SK-N-SH (cell line): ENCODE results near the gene PBX1. TPM values are rescaled to one million over a fixed set of nuclear protein-coding genes. Genes with fewer than 3 reads are reported as not detected.

Experiments
- CTCF ChIA-PET: fragments of 300-600, 350-600 bp; formaldehyde crosslinking; extraction: SDS; loops from one replicate; lab custom pipeline; 2021; lab: Yijun Ruan, JAX
- POLR2A ChIA-PET: fragments of 350-600 bp; sonication (Branson Sonifier 250); formaldehyde crosslinking; extraction: SDS; loops from one replicate; lab custom pipeline; 2020; ENCODE audit warnings: antibody characterized with exemption, inconsistent platforms; lab: Yijun Ruan, JAX
- DNase-seq: peaks from one replicate; pipeline ENCODE4 v3.0.0; 2012
- H2AFZ ChIP-seq: fragments of 200-600 bp; sonication (generic); 2 replicates; pipeline ENCODE4 v1.8.1; 2016; ENCODE audit warnings: antibody characterized with exemption, mild to moderate bottlenecking, low read depth
- H3F3A ChIP-seq: fragments of 200-600 bp; sonication (generic); replicated peaks from 2 replicates; pipeline ENCODE3; 2016; ENCODE audit warnings: antibody characterized with exemption, mild to moderate bottlenecking; ENCODE audit not compliant: insufficient read depth
- H3K27ac ChIP-seq, 2 experiments: fragments of 200-500 bp in 1 of 2; fragments of 200-600 bp in 1 of 2; sonication (Bioruptor generic) in 1 of 2; sonication (generic), shearing (Covaris generic) in 1 of 2; 2 replicates each; pipeline versions ENCODE4 v1.5.1 to v1.6.1; 2014 to 2016; ENCODE audit warnings: low read depth in 2 of 2, inconsistent platforms in 1 of 2, low read length in 1 of 2, mild to moderate bottlenecking in 1 of 2, mixed read lengths in 1 of 2
- H3K27me3 ChIP-seq: fragments of 200-600 bp; sonication (generic), shearing (Covaris generic); 2 replicates; pipeline ENCODE4 v1.6.1; 2016; ENCODE audit warnings: mixed run types; ENCODE audit not compliant: insufficient read depth
- H3K36me3 ChIP-seq, 2 experiments: fragments of 200-500 bp in 1 of 2; fragments of 200-600 bp in 1 of 2; sonication (Bioruptor generic) in 1 of 2; sonication (generic) in 1 of 2; replicated peaks in 1 of 2; 2 replicates each; pipeline versions ENCODE3 to v1.5.1; 2014 to 2016; ENCODE audit warnings: low read length in 1 of 2, mild to moderate bottlenecking in 1 of 2; ENCODE audit not compliant: insufficient read depth in 2 of 2, control insufficient read depth in 1 of 2
- H3K4me1 ChIP-seq, 2 experiments: fragments of 200-500 bp in 1 of 2; fragments of 200-600 bp in 1 of 2; sonication (Bioruptor generic) in 1 of 2; sonication (generic), shearing (Covaris generic) in 1 of 2; 2 replicates each; pipeline versions ENCODE4 v1.5.1 to v1.6.1; 2014 to 2016; ENCODE audit warnings: low read depth in 1 of 2, low read length in 1 of 2, mixed run types in 1 of 2; ENCODE audit not compliant: insufficient read depth in 2 of 2, control insufficient read depth in 1 of 2
- H3K4me2 ChIP-seq: fragments of 200-600 bp; sonication (generic), shearing (Covaris generic); 2 replicates; pipeline ENCODE4 v1.6.1; 2017; ENCODE audit warnings: mixed run types
- H3K4me3 ChIP-seq, 2 experiments: fragments of 200-500 bp in 1 of 2; fragments of 200-600 bp in 1 of 2; sonication (Bioruptor generic) in 1 of 2; sonication (generic), shearing (Covaris generic) in 1 of 2; 2 replicates each; pipeline versions ENCODE4 v1.5.1 to v1.8.1; 2014 to 2016; ENCODE audit warnings: low read depth in 2 of 2, inconsistent platforms in 1 of 2, low read length in 1 of 2, mild to moderate bottlenecking in 1 of 2, mixed read lengths in 1 of 2, moderate library complexity in 1 of 2
- H3K79me2 ChIP-seq: fragments of 200-600 bp; sonication (generic); 2 replicates; pipeline ENCODE4 v1.8.1; 2017; ENCODE audit warnings: mild to moderate bottlenecking; ENCODE audit not compliant: insufficient read depth
- H3K9ac ChIP-seq: fragments of 200-600 bp; sonication (generic); 2 replicates; pipeline ENCODE4 v1.6.1; 2017; ENCODE audit warnings: mixed run types
- H3K9me2 ChIP-seq: fragments of 200-600 bp; sonication (generic); 2 replicates; pipeline ENCODE4 v1.6.1; 2017; ENCODE audit warnings: mixed run types
- H3K9me3 ChIP-seq: fragments of 200-600 bp; sonication (generic); 2 replicates; pipeline ENCODE4 v1.6.1; 2017; ENCODE audit warnings: mixed run types, mild to moderate bottlenecking, moderate library complexity
- H4K20me1 ChIP-seq: fragments of 200-600 bp; sonication (generic); 2 replicates; pipeline ENCODE4 v1.6.1; 2017; ENCODE audit warnings: mild to moderate bottlenecking, mixed run types; ENCODE audit not compliant: insufficient read depth
- CHD2 ChIP-seq: fragments of 150-350 bp; IDR thresholded peaks from 2 replicates; pipeline ENCODE4 v1.6.1; 2018; ENCODE audit warnings: low read length; ENCODE audit not compliant: partially characterized antibody
- FOSL2 ChIP-seq: IDR thresholded peaks from 2 replicates; pipeline ENCODE4 v1.4.0; 2012; ENCODE audit warnings: low read depth, mild to moderate bottlenecking, moderate library complexity, borderline replicate concordance
- FOXM1 ChIP-seq: IDR thresholded peaks from 2 replicates; pipeline ENCODE4 v1.4.0; 2012; ENCODE audit warnings: low read depth, mild to moderate bottlenecking
- GATA2 ChIP-seq: sonication (generic); formaldehyde crosslinking; IDR thresholded peaks from 2 replicates; pipeline ENCODE4 v1.5.0; 2020; ENCODE audit warnings: mild to moderate bottlenecking, missing genetic modification reagents
- JUND ChIP-seq: IDR thresholded peaks from 2 replicates; pipeline ENCODE4 v1.4.0; 2012
- MXI1 ChIP-seq: IDR thresholded peaks from 2 replicates; pipeline ENCODE4 v1.6.1; 2012; ENCODE audit warnings: mild to moderate bottlenecking, low read depth, low read length, improper control_type of control experiment
- NFIC ChIP-seq: IDR thresholded peaks from 2 replicates; pipeline ENCODE4 v1.4.0; 2012; ENCODE audit warnings: borderline replicate concordance
- NRF1 ChIP-seq: IDR thresholded peaks from 2 replicates; pipeline ENCODE4 v1.6.1; 2012; ENCODE audit warnings: low read depth, mild to moderate bottlenecking, low read length
- PBX3 ChIP-seq: IDR thresholded peaks from 2 replicates; pipeline ENCODE4; 2012
- POLR2AphosphoS5 ChIP-seq: IDR thresholded peaks from 2 replicates; pipeline ENCODE4 v1.6.1; 2012; ENCODE audit warnings: low read depth, low read length
- RFX5 ChIP-seq: IDR thresholded peaks from 2 replicates; pipeline ENCODE4 v1.6.1; 2012; ENCODE audit warnings: mild to moderate bottlenecking, improper control_type of control experiment, low read length
- RXRA ChIP-seq: IDR thresholded peaks from 2 replicates; pipeline ENCODE4 v1.4.0; 2012; ENCODE audit warnings: low read depth, mild to moderate bottlenecking, borderline replicate concordance
- TAF1 ChIP-seq: IDR thresholded peaks from 2 replicates; pipeline ENCODE4 v1.6.1; 2012; ENCODE audit warnings: low read depth, mild to moderate bottlenecking, low read length, moderate library complexity, borderline replicate concordance
- TEAD4 ChIP-seq: IDR thresholded peaks from 2 replicates; pipeline ENCODE4 v1.4.0; 2012; ENCODE audit warnings: mild to moderate bottlenecking, borderline replicate concordance; ENCODE audit not compliant: insufficient read depth
- WGBS: methylation state at CpG from one replicate; pipeline ENCODE4 v1.1.6; 2017; ENCODE audit warnings: low lambda C conversion rate; 5-methylcytosine and 5-hydroxymethylcytosine counted together
- polyA plus RNA-seq, 3 experiments: library from polyadenylated mRNA; depleted of rRNA; stranded (reverse); fragments of >200 nt; gene quantifications; 2 replicates each; pipeline ENCODE4 v1.2.3, GENCODE V29; 2012
- TF ChIP-seq, protein P1 (sequence below): IDR thresholded peaks from 2 replicates; pipeline ENCODE4 v1.6.1; 2012; ENCODE audit warnings: mild to moderate bottlenecking, low read depth, low read length, moderate library complexity

The PBX1 gene
- polyA plus RNA-seq, 1 of the 3 experiments (the other 2 are of a cell fraction): 27.0 TPM

DNA sequence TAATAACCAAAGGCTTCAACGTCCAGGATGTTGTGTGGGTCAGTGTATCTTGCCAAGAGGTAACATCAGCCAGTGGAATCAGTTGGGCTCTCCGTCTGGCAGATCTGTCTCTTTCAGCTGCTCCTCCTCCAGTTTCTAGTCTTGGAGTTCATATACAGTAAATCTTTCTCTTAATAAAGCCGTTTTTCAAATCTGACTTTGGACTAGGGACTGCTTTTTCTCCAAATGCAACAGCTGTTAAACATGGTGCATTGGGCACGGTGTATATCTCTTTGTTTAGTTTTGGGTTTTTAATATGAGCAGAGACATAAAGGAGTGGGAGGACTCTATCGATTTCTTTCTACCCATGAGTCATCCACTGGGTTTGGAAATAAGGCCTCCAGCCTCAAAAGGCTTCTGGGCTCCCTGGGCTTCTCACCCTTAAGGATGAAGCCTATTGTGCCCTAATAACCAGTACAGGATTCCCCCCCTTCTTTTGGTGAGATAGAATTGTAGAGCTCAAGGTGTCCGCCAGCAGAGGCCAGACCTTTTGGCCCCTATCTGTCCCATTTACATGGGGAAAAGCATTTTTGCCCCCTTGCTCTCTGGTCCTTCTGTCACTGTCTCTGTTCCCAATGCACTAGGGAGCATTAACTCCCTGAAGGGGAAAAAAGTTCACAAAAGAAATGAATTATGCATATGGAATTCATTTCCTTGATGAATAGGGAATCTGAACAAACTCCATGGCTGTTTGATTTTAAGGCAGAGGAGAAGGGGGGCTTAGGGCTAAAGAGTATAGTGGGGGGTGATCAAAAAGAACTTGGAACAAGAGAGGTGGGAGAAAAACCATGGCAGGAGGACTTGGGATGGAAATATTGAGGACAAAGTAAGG is 86.0 kb downstream of the PBX1 start:
- peak overlapping the region; percentile 75 to 78 for H3K27ac ChIP-seq
- H3K36me3 ChIP-seq: peaks cover 0 to 2% of the 10 kb centered on the region in 2 experiments
- H3K4me1 ChIP-seq: peaks cover 13 to 22% of the 10 kb centered on the region in 2 experiments; a peak in 3 of 4 replicates
- no peaks in the 10 kb centered on the region for H4K20me1 ChIP-seq
- peak; percentile 20 for DNase-seq
- no peaks in the 10 kb centered on the region for H3K79me2 ChIP-seq
- H3K9me2 ChIP-seq: no peaks in the 10 kb centered on the region
- H3K9me3 ChIP-seq: no peaks in the 10 kb centered on the region
- H2AFZ ChIP-seq: no peak overlapping the region; the same call in 1 of the 2 replicates
- TF ChIP-seq TEAD4 (no peak), FOSL2 (peak; percentile 65; the same call in 1 of the 2 replicates), TAF1 (no peak), MXI1 (no peak), JUND (peak; percentile 41), GATA2 (CRISPR knock-in tag) (no peak), POLR2AphosphoS5 (no peak), NFIC (peak; percentile 62), FOXM1 (no peak), NRF1 (no peak), CHD2 (no peak), RFX5 (no peak), PBX3 (peak; percentile 9; the same call in 1 of the 2 replicates), RXRA (no peak)
- TF ChIP-seq, protein P1, sequence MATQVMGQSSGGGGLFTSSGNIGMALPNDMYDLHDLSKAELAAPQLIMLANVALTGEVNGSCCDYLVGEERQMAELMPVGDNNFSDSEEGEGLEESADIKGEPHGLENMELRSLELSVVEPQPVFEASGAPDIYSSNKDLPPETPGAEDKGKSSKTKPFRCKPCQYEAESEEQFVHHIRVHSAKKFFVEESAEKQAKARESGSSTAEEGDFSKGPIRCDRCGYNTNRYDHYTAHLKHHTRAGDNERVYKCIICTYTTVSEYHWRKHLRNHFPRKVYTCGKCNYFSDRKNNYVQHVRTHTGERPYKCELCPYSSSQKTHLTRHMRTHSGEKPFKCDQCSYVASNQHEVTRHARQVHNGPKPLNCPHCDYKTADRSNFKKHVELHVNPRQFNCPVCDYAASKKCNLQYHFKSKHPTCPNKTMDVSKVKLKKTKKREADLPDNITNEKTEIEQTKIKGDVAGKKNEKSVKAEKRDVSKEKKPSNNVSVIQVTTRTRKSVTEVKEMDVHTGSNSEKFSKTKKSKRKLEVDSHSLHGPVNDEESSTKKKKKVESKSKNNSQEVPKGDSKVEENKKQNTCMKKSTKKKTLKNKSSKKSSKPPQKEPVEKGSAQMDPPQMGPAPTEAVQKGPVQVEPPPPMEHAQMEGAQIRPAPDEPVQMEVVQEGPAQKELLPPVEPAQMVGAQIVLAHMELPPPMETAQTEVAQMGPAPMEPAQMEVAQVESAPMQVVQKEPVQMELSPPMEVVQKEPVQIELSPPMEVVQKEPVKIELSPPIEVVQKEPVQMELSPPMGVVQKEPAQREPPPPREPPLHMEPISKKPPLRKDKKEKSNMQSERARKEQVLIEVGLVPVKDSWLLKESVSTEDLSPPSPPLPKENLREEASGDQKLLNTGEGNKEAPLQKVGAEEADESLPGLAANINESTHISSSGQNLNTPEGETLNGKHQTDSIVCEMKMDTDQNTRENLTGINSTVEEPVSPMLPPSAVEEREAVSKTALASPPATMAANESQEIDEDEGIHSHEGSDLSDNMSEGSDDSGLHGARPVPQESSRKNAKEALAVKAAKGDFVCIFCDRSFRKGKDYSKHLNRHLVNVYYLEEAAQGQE: no peak
- TF ChIP-seq, all 33 proteins: peak for 4
- ChIA-PET CTCF (no interaction called here), POLR2A (no interaction called here)
- Histone ChIP-seq H3K9ac (no peak overlapping the region; the same call in 1 of the 2 replicates), H3K4me2 (peak overlapping the region; percentile 69; the same call in 1 of the 2 replicates), H3F3A (peaks cover 7% of the 10 kb centered on the region), H3K4me3 (peak overlapping the region; percentile 18 to 21; a peak in 2 of 4 replicates), H3K27me3 (no peaks in the 10 kb centered on the region)
- WGBS: 13% methylated on average over 6 of the region's 6 CpGs
